COLO668 (cell line): Measurements from ENCODE around the gene KCNG4.
A peak's percentile ranks its signal among the peaks of the same experiment; 100 is the strongest.
"Not testable (repeated sequence)": the region's sequence is repeated elsewhere in the genome, so short reads cannot be mapped to it uniquely, and the experiment has no call there.

Experiments used
- DNase-seq: peaks from one replicate; lab custom pipeline; 2025; ENCODE audit not compliant: unreplicated experiment; lab: John Stamatoyannopoulos, UW

Gene KCNG4

DNA sequence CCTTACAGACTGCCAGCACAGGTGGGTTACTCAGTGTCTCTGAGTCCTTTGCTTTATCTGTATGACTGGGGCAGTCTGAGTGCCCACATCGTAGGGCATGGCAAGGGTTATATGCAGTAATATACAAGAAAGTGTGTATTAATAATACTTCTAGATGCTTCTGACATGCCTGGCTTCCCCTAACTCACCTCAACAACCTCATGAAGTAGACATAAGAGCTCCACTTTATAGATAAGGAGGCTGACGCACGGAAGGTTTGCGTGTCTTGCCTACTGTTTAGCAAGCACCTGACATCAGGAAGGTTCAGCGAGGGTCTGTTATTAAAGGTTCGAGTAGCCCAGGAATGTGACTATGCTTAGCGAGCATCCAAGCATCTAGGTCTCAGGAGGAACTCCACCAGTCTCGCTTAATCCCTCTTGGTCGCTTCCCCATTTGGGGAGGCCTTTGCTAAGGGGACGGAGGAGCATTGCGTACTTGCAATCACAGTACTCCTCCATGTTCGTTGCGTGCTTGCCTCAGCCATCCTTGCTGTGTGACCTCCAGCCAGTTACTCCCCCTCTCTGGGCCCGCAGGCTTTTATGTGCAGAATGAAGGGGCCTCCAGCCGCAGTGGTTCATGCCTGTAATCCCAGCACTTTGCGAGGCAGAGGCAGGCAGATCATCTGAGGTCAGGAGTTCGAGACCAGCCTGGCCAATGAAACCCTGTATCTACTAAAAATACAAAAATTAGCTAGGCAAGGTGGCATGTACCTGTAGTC lies 1.6 kb downstream of the KCNG4 start:
- no peak for DNase-seq

- DNase-seq = no peak
These were observed 3.1 kb downstream of the KCNG4 start for GRCh38 chr16:84236671-84237070.

DNA sequence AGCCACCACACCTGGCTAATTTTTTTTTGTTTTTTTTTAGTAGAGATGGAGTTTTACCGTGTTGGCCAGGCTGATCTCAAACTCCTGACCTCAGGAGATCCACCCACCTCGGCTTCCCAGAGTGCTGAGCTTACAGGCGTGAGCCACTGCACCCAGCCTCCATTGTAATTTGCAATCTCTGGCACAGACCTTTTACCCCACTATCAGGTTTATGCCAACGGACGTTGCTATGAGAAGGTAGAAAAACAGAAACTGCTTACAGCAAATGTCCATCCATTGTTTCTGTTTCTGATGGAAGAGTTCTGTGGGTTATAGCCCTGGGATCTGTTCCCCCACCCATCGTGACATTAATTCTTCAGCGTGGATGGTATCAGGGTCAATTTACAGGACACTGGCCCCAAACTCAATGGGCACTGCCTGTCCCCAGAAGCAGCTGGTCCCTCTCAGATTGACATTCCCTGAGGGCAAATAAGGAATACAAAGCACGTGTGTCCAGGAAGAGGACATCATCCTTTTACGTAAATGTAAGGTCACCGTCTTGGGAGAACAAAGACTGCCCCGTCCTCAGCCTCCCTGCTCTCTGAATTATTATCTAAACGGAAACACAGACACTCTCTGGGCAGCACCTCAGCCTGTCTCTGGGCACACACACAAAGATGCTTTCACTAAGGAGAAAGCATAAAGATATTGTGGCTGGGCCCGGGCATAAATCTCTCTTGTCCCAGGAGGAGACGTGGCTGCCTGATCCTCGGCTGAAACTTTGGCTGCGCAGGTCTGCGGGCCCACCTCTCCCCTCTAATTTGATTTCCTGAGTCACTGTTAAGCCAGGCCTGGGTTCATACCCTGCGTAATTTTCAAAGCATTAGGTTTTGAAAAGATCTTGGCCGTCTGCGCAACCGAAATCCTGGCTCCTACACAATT lies 5.2 kb downstream of the KCNG4 start:
- no peak for DNase-seq

GRCh38 chr16:84233748-84234147 lies 6.1 kb downstream of the KCNG4 start:
- DNase-seq = no peak

GRCh38 chr16:84232969-84233368 lies 6.8 kb downstream of the KCNG4 start:
- DNase-seq = no peak

- DNase-seq = no peak
These were observed 7.8 kb downstream of the KCNG4 start for GRCh38 chr16:84232060-84232459.

DNA sequence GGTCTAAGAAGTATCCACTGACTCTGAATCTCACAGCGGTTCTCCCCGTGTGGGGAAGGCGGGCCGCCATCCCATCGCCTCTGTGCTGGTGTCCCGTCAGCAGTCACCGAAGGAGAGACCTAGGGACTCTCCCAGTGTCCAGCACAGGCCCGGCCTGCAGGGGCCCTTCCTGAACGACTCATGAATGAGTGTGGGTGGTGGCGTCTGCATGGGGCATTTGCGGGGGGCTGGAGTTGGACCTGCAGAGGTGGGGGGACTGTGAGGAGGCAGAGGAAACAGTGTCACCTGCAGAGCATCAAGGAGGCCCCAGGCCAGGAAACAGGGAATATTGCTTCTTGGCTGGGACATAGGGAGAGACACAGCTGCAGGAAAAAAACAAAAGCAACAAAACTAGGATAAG lies 10.3 kb downstream of the KCNG4 start:
- DNase-seq = no peak

DNA sequence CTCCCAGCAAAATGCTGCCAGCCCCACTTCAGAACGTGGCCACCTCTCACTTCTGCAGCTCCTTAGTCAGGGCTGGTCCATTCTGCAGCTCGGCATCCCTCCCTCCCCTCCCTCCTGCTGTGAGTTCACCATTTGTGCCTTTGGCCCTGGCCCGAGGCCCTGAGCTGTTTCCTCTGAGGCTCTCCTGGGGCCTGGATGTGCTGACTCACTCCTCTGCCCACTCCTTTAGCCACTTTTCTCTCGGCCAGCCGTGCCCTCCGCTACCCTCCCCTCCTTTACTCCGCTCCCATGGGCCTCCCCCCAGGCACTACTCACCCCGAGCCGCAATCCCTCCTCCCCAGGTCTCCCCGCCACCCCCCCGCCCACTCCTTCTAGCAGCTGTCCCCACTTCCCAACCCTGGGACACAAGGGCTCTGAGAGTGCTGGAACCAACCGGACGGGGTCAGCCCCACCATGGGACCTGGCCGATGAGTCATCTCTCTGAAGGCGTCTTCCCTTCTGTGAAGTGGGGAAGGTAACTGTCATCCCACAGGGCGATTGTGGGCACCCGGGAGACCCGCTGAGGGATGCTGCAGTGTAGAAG lies 11.5 kb downstream of the KCNG4 start:
- peak; percentile 26 for DNase-seq

DNA sequence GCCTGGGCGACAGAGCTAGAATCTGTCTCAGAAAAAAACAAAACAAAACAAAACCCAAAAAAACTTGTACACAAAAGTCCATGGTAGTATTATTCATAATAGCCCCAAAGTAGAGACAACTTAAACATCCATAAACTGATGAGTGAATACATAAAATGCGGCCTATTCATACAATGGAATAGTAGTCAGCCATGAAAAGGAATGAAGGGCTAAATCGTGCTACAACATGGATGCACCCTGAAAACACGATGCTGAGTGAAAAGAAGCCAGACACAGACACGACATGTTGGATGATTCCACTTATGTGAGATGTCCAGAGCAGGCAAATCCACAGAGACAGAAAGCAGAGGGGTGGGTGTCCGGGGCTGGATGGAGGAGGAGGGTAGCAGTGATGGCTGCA lies 12.3 kb downstream of the KCNG4 start:
- DNase-seq = no peak

GRCh38 chr16:84226026-84226425 lies 13.8 kb downstream of the KCNG4 start:
- DNase-seq = no peak

- no peak for DNase-seq
These were observed 14.2 kb downstream of the KCNG4 start for GRCh38 chr16:84225571-84225970.

DNA sequence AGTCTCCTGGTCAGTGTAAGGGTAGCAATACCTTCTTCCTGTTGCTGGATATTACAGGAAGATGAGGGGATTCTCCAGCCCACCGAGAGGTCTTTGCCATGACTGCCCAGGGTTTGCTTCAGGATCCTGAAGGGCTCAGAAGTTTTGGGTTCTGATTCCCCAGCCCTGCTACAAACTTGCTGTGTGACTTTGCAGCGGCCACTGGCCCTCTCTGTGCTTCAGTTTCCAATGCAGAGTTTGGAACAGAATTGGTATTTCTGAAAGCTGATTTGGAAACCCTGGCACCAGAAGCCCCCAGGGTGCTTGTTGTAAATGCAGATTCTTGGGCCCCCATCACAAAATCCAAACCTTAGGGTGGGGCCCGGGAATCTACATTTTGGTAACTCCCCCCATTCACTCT lies 14.7 kb downstream of the KCNG4 start:
- DNase-seq = no peak

DNA sequence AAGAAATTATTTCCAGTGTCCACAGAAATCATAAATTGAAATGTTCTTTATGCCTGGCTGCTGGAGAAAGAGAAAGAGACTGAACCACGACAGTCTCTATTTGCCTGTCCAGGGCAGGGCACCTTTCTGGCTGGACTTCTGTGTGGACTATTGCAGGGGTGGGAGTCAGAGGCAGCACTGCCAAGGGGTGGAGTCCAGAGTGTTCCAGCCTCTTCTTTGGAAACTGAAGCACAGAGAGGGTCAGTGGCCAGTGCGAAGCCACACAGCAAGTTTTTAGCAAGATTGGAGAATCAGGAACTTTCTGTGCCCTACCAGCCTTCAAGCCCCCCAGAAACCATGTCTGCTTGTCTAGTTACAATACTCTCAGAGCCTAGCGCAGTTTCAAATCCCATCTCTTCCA lies 15.3 kb downstream of the KCNG4 start:
- DNase-seq = no peak

GRCh38 chr16:84223456-84223855 lies 16.4 kb downstream of the KCNG4 start:
- no peak for DNase-seq

- DNase-seq = no peak
These were observed 19.0 kb downstream of the KCNG4 start for GRCh38 chr16:84220851-84221250.

GRCh38 chr16:84218956-84219355 lies 20.9 kb downstream of the KCNG4 start:
- DNase-seq = no peak

- DNase-seq = no peak
These were observed 21.5 kb downstream of the KCNG4 start for GRCh38 chr16:84218176-84218823.

GRCh38 chr16:84216144-84216543 lies 23.7 kb downstream of the KCNG4 start:
- DNase-seq = not testable (repeated sequence)

DNA sequence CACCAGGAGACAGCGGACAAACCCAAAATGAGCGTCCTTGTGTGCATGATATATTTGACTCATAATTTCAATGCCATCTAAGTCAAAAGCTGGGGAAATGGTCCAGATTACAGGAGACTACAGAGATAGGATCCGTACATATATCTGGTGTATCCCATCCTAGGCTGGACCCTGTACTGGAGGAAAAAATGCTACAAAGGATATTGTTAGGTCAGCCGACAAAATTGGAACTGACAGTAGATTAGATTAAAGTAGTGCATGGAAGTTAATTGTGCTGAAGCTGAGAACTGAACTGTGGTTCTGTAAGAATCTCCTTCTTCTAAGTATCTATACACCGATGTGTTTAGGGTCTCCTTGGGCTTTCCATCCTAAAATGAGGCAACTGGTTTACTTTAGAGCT lies 24.3 kb downstream of the KCNG4 start:
- DNase-seq = no peak

GRCh38 chr16:84214451-84215066 lies 25.3 kb downstream of the KCNG4 start:
- no peak for DNase-seq

- DNase-seq = no peak
These were observed 27.2 kb downstream of the KCNG4 start for GRCh38 chr16:84212631-84213030.
